ENCODE data around the gene MC1R. TPM values are rescaled to one million over a fixed set of nuclear protein-coding genes. Genes with fewer than 3 reads are reported as not detected.
"Not testable (repeated sequence)": the region's sequence is repeated elsewhere in the genome, so short reads cannot be mapped to it uniquely, and the experiment has no call there.

Gene MC1R
- total RNA-seq, 1 experiment from 2014 or later, result 3.5 TPM

- peak; percentile 61 for DNase-seq (ENCODE audit: low read depth)
These were observed 39.4 kb downstream of the MC1R start for GRCh38 chr16:89958068-89958467.

DNA sequence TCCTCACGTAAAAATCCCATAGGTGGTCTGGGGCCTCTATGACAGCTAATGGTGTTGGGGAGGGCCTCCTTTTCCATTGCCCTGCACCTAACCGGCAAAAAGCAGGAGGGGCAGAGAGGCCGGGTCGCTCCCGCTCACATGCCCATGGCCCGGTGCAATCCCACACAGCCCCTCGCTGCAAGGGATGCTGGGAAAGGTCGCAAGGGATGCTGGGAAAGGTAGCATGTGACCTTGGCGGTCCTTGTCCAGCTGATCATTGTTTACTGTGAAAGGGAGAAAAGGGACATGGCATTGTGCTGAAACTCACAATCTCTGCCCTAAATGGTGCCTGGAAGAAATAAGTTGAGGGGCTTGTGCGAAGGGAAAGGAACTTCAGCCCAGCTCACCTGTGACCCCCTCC, 39.9 kb downstream of the MC1R start:
- no peak for DNase-seq (ENCODE audit: low read depth)

DNA sequence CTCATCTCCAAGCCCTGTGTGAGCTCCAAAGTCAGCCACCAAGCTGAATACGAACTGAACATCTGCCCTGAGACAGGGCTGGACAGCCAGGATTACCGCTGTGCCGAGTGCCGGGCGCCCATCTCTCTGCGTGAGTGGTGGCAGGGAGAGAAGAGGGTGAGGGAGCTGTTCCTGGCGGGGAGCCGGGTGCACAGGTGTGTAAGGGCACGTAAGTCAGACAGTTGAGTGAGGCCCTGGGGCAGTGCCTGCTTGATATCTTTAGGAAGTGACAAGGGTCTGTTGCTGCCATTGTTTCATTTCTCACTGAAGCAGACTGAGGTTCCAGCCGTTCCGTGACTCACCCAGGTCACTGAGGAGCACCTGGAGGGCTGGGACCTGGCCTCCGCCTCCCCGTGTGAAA, 42.3 kb downstream of the MC1R start:
- no peak for DNase-seq (ENCODE audit: low read depth)

- DNase-seq (ENCODE audit: low read depth), result no peak
These were observed 43.3 kb downstream of the MC1R start for GRCh38 chr16:89961920-89962319.

DNA sequence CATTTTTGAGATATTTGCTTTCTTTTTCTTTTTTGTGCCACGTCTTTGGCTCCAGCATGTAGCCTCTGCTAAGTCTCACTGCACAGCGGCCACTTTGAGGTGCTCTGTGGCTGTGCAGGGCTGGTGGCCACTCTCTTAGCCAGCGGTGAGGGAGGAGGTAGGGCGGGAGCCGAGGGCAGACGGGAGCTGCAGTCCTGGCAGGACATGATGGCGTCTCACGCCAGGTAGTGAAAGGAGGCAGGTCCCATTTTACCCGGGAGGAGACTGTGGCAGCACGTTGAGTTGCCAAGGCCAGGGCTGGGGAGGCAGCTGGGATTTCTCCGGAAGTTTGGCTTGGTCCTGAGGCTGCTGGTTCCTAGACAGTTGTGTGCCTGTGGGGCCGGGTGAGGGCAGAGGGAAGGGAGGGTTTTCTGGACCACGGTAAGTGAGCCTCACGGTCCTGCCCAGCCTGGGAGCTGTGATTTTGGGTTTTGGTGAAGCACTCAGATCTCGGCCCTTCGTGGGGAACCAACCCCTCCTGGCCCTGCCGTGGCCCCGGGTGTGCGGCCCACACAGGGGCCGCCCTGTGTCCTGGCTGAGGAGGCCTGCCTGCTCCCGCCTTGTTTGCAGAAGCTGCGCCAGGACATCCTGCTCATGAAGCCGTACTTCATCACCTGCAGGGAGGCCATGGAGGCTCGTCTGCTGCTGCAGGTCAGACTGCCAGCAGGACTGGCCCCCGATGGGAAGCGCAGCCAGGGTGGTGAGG, 44.3 kb downstream of the MC1R start:
- DNase-seq (ENCODE audit: low read depth), result no peak

DNA sequence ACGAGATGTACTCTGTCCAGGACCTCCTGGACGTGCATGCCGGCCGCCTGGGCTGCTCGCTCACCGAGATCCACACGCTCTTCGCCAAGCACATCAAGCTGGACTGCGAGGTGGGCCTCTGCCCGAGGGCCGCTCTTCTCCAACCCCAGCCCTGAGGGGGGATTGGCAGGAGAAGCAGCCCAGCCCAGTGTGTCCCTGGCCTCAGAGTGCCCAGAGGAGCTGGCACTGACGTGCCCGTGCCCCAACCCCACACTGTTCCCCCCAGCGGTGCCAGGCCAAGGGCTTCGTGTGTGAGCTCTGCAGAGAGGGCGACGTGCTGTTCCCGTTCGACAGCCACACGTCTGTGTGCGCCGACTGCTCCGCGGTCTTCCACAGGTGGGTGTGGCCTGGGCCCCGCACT, 45.5 kb downstream of the MC1R start:
- DNase-seq (ENCODE audit: low read depth), result no peak

GRCh38 chr16:89965447-89966225, 47.0 kb downstream of the MC1R start:
- no peak for DNase-seq (ENCODE audit: low read depth)

- DNase-seq (ENCODE audit: low read depth), result no peak
These were observed 48.1 kb downstream of the MC1R start for GRCh38 chr16:89966756-89967155.

DNA sequence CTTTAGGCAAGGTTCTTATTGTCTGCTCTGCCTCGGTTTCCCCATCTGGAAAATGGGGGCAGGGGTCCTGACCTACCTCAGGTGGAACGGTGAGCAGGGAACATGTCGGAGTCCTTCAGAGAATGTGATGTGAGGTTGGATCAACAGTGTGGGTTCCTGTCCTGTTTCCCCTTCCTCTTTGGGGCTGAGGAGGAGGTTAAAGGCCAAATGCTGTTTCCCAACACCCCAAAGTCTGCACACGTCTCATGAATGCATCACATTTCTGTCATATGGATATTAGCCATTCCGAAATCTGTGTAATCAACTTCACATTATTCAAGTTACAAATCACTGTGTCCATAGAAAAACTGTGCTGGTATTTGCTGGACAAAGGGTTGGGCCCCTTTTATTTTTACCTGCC, 48.8 kb downstream of the MC1R start:
- not testable (repeated sequence) for DNase-seq (ENCODE audit: low read depth)

DNA sequence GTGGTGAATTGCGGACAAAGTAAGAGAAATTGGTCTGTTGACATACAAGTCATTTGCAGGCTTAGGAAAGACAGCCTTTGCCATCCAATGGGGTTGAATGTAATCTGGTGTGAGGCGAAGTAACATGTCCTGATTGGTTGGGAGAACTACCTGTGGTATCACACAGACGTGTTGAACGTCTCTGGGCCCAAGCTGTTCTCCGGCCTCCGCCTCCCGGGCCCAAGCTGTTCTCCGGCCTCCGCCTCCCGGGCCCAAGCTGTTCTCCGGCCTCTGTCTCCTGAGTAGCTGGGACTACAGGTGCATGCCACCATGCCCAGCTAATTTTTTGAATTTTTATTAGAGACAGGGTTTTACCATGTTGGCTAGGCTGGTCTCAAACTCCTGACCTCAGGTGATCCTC, 49.4 kb downstream of the MC1R start:
- DNase-seq (ENCODE audit: low read depth), result not testable (repeated sequence)

DNA sequence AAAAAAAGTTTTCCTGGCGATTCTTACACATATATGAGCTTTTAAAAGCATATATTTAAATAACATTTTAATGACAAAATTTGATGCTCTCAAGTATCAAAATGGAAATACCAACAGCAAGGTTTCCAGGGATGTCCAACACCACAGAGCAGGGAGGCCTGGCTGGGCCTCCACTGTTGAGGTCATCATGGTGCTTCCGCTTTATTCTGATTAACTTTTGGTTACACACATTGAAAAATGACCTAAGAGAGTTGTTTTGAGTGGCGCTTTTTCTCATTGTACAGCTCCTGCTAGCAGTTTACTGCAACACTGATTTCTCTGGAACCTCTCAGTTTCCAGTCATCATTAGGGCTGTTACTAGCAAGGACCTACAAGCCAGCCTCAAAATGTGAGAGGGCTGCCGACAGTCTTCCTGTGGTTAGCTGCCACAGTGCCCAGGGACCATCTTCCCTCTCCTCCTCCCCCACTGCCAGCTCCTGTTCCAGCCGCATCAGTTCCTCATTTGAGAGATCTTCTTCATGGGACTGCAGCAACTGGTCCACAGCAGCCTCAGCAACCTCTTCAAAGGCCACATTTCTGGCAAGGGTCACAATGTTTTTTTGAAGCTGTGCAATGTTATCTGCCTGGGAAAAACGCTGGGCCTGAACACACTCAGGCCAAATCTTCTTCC, 51.2 kb downstream of the MC1R start:
- no peak for DNase-seq (ENCODE audit: low read depth)

Other genes starting within 250 kb of the MC1R start
- gene CDK10, start 232.2 kb upstream of the MC1R start, total RNA-seq (2014; rRNA removed; shearing (Covaris generic)), result 39.2 and 44.5 TPM in 2 replicates
- gene SPATA2L, start 217.2 kb upstream of the MC1R start, total RNA-seq (2014; rRNA removed; shearing (Covaris generic)), result 14.4 and 15.1 TPM in 2 replicates
- gene VPS9D1, start 198.0 kb upstream of the MC1R start, total RNA-seq (2014; rRNA removed; shearing (Covaris generic)), result 13.4 and 16.0 TPM in 2 replicates
- 14.8 and 17.6 TPM in 2 replicates for gene ZNF276, start 197.3 kb upstream of the MC1R start, total RNA-seq (2014; rRNA removed; shearing (Covaris generic))
- gene FANCA, start 102.2 kb upstream of the MC1R start, total RNA-seq (2014; rRNA removed; shearing (Covaris generic)), result 45.4 and 60.1 TPM in 2 replicates
- 1.0 and 2.1 TPM in 2 replicates for gene SPIRE2, start 90.4 kb upstream of the MC1R start, total RNA-seq (2014; rRNA removed; shearing (Covaris generic))
- 106 and 117 TPM in 2 replicates for gene TCF25, start 45.3 kb upstream of the MC1R start, total RNA-seq (2014; rRNA removed; shearing (Covaris generic))
- gene TUBB3, start 4.5 kb downstream of the MC1R start, total RNA-seq (2014; rRNA removed; shearing (Covaris generic)), result 426 and 456 TPM in 2 replicates
- gene DEF8, start 29.9 kb downstream of the MC1R start, total RNA-seq (2014; rRNA removed; shearing (Covaris generic)), result 76.6 and 88.1 TPM in 2 replicates
- gene DBNDD1, start 100.6 kb downstream of the MC1R start, total RNA-seq (2014; rRNA removed; shearing (Covaris generic)), result 4.1 and 8.2 TPM in 2 replicates
- gene PRDM7, start 158.5 kb downstream of the MC1R start, total RNA-seq (2014; rRNA removed; shearing (Covaris generic)), result not detected in 2 replicates

Data from HT1080 (cell line).